ENCODE data around the gene MED20. TPM values are rescaled to one million over a fixed set of nuclear protein-coding genes. Genes with fewer than 3 reads are reported as not detected.

The MED20 gene
- total RNA-seq, 1 donor from 2014 or later, result 28.9 TPM

DNA sequence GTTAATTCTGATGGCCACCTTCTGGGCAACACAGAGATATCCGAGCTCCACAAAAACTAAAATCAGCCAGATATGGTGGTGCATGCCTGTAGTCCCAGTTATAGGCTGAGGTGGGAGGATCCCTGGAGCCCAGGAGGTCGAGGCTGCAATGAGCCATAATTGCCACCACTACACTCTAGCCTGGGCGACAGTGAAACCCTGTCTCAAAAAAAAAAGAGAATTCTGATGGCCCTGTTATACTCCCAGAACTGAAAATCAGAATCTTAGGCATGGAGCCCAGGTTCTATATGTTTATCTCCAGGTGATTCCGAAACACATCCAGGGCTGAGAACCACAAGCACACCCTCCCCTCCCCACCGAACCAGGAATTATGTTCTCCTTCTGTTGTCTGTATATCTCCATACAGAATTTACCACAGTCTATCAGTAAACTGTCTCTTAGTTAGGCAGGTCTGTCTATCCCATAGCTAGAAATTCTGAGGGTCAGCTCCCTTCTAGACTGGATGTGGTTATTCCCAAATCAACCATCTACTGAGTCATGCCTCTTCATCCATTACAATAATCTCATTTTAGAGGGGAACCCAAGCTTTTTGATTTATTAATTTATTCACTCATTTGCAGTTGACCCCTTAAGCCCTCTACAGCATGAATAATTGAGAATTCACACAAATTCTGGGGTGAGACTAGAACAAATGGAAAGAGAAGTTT is 45.4 kb upstream of the MED20 start:
- FAIRE-seq, result no peak
- H3K4me1 Mint-ChIP-seq (ENCODE audit: low read depth, unreplicated experiment), result peaks cover 34% of the 10 kb centered on the region

DNA sequence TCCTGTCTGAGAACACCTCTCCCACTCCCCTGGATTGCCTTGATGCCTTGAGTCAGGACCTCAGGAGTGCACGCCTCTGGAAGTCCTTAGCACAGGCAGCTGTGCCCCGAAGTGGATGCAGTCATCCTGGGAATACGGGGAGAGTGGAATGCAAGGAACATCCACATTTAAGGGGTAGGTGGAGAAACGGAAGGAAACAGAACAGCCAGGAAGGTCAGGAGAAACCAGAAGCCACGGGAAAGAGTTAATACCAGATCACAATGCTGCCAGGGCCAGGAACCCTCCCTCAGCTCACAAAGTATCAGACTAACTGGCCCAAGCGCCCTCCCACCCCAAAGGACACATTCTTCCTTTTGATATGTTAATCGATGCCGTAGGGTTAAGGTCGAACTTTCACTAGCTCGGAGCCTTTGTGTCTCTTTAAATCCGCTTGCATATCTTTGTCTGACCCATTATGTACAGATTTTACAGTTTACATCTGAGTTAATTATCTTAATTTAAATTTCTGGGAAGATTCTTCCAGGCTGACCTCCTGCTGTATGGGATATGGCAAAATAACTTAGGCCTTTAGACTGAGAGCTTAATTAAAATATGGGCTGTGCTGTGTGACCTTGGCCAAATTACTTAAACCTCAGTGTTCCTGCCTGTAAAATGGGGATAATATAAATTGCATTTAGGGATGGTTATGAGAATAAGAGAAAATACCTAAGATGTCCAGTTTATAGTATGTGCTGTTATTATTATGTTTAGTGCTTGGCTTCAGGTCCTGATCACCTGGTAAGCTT is 44.7 kb upstream of the MED20 start:
- no peak overlapping the region for H3K27ac ChIP-seq (ENCODE audit: low read depth, low read length)
- FAIRE-seq (no peak), DNase-seq (ENCODE audit: low read depth) (peak; percentile 11)
- no peak overlapping the region for H3K4me3 Mint-ChIP-seq (ENCODE audit: unreplicated experiment)
- TF ChIP-seq EZH2 (IDR thresholded peaks at IDR 0.05; ENCODE audit: insufficient read depth, low read length), result no peak
- TF ChIP-seq, protein P1, sequence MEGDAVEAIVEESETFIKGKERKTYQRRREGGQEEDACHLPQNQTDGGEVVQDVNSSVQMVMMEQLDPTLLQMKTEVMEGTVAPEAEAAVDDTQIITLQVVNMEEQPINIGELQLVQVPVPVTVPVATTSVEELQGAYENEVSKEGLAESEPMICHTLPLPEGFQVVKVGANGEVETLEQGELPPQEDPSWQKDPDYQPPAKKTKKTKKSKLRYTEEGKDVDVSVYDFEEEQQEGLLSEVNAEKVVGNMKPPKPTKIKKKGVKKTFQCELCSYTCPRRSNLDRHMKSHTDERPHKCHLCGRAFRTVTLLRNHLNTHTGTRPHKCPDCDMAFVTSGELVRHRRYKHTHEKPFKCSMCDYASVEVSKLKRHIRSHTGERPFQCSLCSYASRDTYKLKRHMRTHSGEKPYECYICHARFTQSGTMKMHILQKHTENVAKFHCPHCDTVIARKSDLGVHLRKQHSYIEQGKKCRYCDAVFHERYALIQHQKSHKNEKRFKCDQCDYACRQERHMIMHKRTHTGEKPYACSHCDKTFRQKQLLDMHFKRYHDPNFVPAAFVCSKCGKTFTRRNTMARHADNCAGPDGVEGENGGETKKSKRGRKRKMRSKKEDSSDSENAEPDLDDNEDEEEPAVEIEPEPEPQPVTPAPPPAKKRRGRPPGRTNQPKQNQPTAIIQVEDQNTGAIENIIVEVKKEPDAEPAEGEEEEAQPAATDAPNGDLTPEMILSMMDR (IDR thresholded peaks at IDR 0.05; ENCODE audit: insufficient read depth, low read depth, low read length), result no peak
- peak overlapping the region; percentile 65 for H3K4me2 ChIP-seq (ENCODE audit: low read length)
- no peaks in the 10 kb centered on the region for H3K27me3 ChIP-seq (ENCODE audit: insufficient read depth, low read length)
- peak overlapping the region; percentile 38 for H3K9ac ChIP-seq (ENCODE audit: low read length)
- no peak overlapping the region for H3K4me3 ChIP-seq (ENCODE audit: insufficient read depth, low read depth, low read length)
- H3K27ac Mint-ChIP-seq (ENCODE audit: unreplicated experiment), result peak overlapping the region; percentile 75
- no peaks in the 10 kb centered on the region for H4K20me1 ChIP-seq (ENCODE audit: insufficient read depth, low read length)
- peaks cover 34% of the 10 kb centered on the region for H3K4me1 Mint-ChIP-seq (ENCODE audit: low read depth, unreplicated experiment)
- no peaks in the 10 kb centered on the region for H3K36me3 Mint-ChIP-seq (ENCODE audit: low read depth, unreplicated experiment)
- H3K79me2 ChIP-seq (ENCODE audit: insufficient read depth, low read length), result no peaks in the 10 kb centered on the region
- H3K4me1 ChIP-seq (ENCODE audit: insufficient read depth, low read length), result peaks cover 29% of the 10 kb centered on the region
- H2AFZ ChIP-seq (ENCODE audit: low read depth, low read length), result peak overlapping the region; percentile 65
- peaks cover 3% of the 10 kb centered on the region for H3K27me3 Mint-ChIP-seq (ENCODE audit: low read depth, unreplicated experiment)
- peaks cover 2% of the 10 kb centered on the region for H3K9me3 ChIP-seq (ENCODE audit: insufficient read depth, low read depth, low read length)
- no peaks in the 10 kb centered on the region for H3K9me3 Mint-ChIP-seq (ENCODE audit: unreplicated experiment)
- H3K36me3 ChIP-seq (ENCODE audit: insufficient read depth, low read length), result no peaks in the 10 kb centered on the region

More for the DNA sequence above, 45.4 kb upstream of the MED20 start:
- DNase-seq (ENCODE audit: low read depth), result peak; percentile 70
- no peak overlapping the region for H3K4me3 Mint-ChIP-seq (ENCODE audit: unreplicated experiment)
- peak overlapping the region; percentile 65 for H3K4me2 ChIP-seq (ENCODE audit: low read length)
- peak overlapping the region; percentile 80 for H3K27ac ChIP-seq (ENCODE audit: low read depth, low read length)
- H3K36me3 ChIP-seq (ENCODE audit: insufficient read depth, low read length), result no peaks in the 10 kb centered on the region
- H3K4me3 ChIP-seq (ENCODE audit: insufficient read depth, low read depth, low read length), result no peak overlapping the region
- TF ChIP-seq, protein P1 (IDR thresholded peaks at IDR 0.05; ENCODE audit: insufficient read depth, low read depth, low read length), result no peak
- TF ChIP-seq EZH2 (IDR thresholded peaks at IDR 0.05; ENCODE audit: insufficient read depth, low read length), result no peak
- peak overlapping the region; percentile 38 for H3K9ac ChIP-seq (ENCODE audit: low read length)
- no peaks in the 10 kb centered on the region for H4K20me1 ChIP-seq (ENCODE audit: insufficient read depth, low read length)
- H3K27ac Mint-ChIP-seq (ENCODE audit: unreplicated experiment), result peak overlapping the region; percentile 75
- H3K4me1 ChIP-seq (ENCODE audit: insufficient read depth, low read length), result peaks cover 29% of the 10 kb centered on the region
- H3K27me3 Mint-ChIP-seq (ENCODE audit: low read depth, unreplicated experiment), result peaks cover 3% of the 10 kb centered on the region
- no peaks in the 10 kb centered on the region for H3K36me3 Mint-ChIP-seq (ENCODE audit: low read depth, unreplicated experiment)
- no peaks in the 10 kb centered on the region for H3K27me3 ChIP-seq (ENCODE audit: insufficient read depth, low read length)
- H2AFZ ChIP-seq (ENCODE audit: low read depth, low read length), result no peak overlapping the region
- H3K79me2 ChIP-seq (ENCODE audit: insufficient read depth, low read length), result no peaks in the 10 kb centered on the region
- peaks cover 2% of the 10 kb centered on the region for H3K9me3 ChIP-seq (ENCODE audit: insufficient read depth, low read depth, low read length)
- H3K9me3 Mint-ChIP-seq (ENCODE audit: unreplicated experiment), result no peaks in the 10 kb centered on the region

Measured in astrocyte (in vitro differentiated cells and primary cell).